ENCODE results near the gene PGAM2. TPM values are rescaled to one million over a fixed set of nuclear protein-coding genes. Genes with fewer than 3 reads are reported as not detected.
"Not testable (repeated sequence)": the region's sequence is repeated elsewhere in the genome, so short reads cannot be mapped to it uniquely, and the experiment has no call there.

The PGAM2 gene
- total RNA-seq, 1 experiment from 2014 or later = 8.7 TPM

GRCh38 chr7:44038961-44039558 lies 26.3 kb downstream of the PGAM2 start:
- not testable (repeated sequence) for H3K27ac ChIP-seq (ENCODE audit: insufficient read length, low read depth, low read length); H3K9me3 Mint-ChIP-seq; H3K79me2 ChIP-seq (ENCODE audit: insufficient read depth, low read length); H3K23ac ChIP-seq (ENCODE audit: insufficient read length, low read depth, low read length); H3K27me3 ChIP-seq (ENCODE audit: insufficient read depth, low read length); H3K9ac ChIP-seq (ENCODE audit: extremely low read depth, insufficient read length, low read length); H3K4me1 ChIP-seq (ENCODE audit: insufficient read depth, low read length); H3K23me2 ChIP-seq (ENCODE audit: insufficient read length, low read depth, low read length, poor library complexity, severe bottlenecking); H2BK15ac ChIP-seq (ENCODE audit: low read depth, low read length); H3K79me1 ChIP-seq (ENCODE audit: insufficient read depth, low read depth, low read length, poor library complexity, severe bottlenecking); H3K14ac ChIP-seq (ENCODE audit: insufficient read depth, low read length); H4K20me1 ChIP-seq (ENCODE audit: control insufficient read depth, insufficient read depth, insufficient read length); H4K8ac ChIP-seq (replicated peaks; ENCODE audit: insufficient read length, low read depth, low read length); H3K4ac ChIP-seq (ENCODE audit: low read depth, low read length); H2AFZ ChIP-seq (ENCODE audit: low read length); H4K91ac ChIP-seq (ENCODE audit: insufficient read length, low read depth, low read length); H3K9me3 ChIP-seq (ENCODE audit: control insufficient read depth, low read depth, low read length); H3K18ac ChIP-seq (ENCODE audit: insufficient read length, low read depth, low read length); H4K5ac ChIP-seq (ENCODE audit: insufficient read length, low read depth, low read length); H2BK120ac ChIP-seq (ENCODE audit: low read depth, low read length, poor library complexity, severe bottlenecking); H2BK5ac ChIP-seq (ENCODE audit: insufficient read length, low read length); H2BK12ac ChIP-seq (ENCODE audit: insufficient read length, low read depth, low read length); H2AK5ac ChIP-seq (ENCODE audit: insufficient read length, low read length); H3K36me3 Mint-ChIP-seq (ENCODE audit: insufficient read depth in 1 of 3, low read depth in 3 of 3); H3T11ph ChIP-seq (ENCODE audit: low read length); H2BK20ac ChIP-seq (ENCODE audit: low read depth, low read length, poor library complexity, severe bottlenecking); H3K56ac ChIP-seq (ENCODE audit: insufficient read length, low read depth, low read length)
- DNase-seq = peak; percentile 82
- peak overlapping the region; percentile 58 for H3K4me2 ChIP-seq (ENCODE audit: insufficient read depth, insufficient read length, low read length)
- Mint-ChIP-seq H3K27ac (peak overlapping the region in 1 of 3 experiments; percentile 78; a peak in 1 of 7 replicates), H3K4me1 (peaks cover 7 to 15% of the 10 kb centered on the region in 2 experiments), H3K4me3 (peak overlapping the region; percentile 48 to 82), H3K27me3 (ENCODE audit: low read depth) (peaks cover 28% of the 10 kb centered on the region)
- no CpG with 5 or more reads among the region's 26 CpGs for WGBS (ENCODE audit: extremely low coverage, insufficient read length, low lambda C conversion rate)

GRCh38 chr7:44038553-44038952 lies 26.8 kb downstream of the PGAM2 start:
- not testable (repeated sequence) for H3K4ac ChIP-seq (ENCODE audit: low read depth, low read length); H2BK20ac ChIP-seq (ENCODE audit: low read depth, low read length, poor library complexity, severe bottlenecking); DNase-seq; H3K79me2 ChIP-seq (ENCODE audit: insufficient read depth, low read length); H3K23me2 ChIP-seq (ENCODE audit: insufficient read length, low read depth, low read length, poor library complexity, severe bottlenecking); H2BK120ac ChIP-seq (ENCODE audit: low read depth, low read length, poor library complexity, severe bottlenecking); H3K14ac ChIP-seq (ENCODE audit: insufficient read depth, low read length); H3K4me1 ChIP-seq (ENCODE audit: insufficient read depth, low read length); H3K27ac ChIP-seq (ENCODE audit: insufficient read length, low read depth, low read length); H2AK5ac ChIP-seq (ENCODE audit: insufficient read length, low read length); H3K9me3 Mint-ChIP-seq; H3K23ac ChIP-seq (ENCODE audit: insufficient read length, low read depth, low read length); H2AFZ ChIP-seq (ENCODE audit: low read length); H3T11ph ChIP-seq (ENCODE audit: low read length); H4K20me1 ChIP-seq (ENCODE audit: control insufficient read depth, insufficient read depth, insufficient read length); H3K79me1 ChIP-seq (ENCODE audit: insufficient read depth, low read depth, low read length, poor library complexity, severe bottlenecking); H3K36me3 Mint-ChIP-seq (ENCODE audit: insufficient read depth in 1 of 3, low read depth in 3 of 3); H4K5ac ChIP-seq (ENCODE audit: insufficient read length, low read depth, low read length); H3K4me2 ChIP-seq (ENCODE audit: insufficient read depth, insufficient read length, low read length); H3K56ac ChIP-seq (ENCODE audit: insufficient read length, low read depth, low read length); H3K4me1 Mint-ChIP-seq; H3K9ac ChIP-seq (ENCODE audit: extremely low read depth, insufficient read length, low read length); H4K8ac ChIP-seq (replicated peaks; ENCODE audit: insufficient read length, low read depth, low read length); H3K18ac ChIP-seq (ENCODE audit: insufficient read length, low read depth, low read length); H3K9me3 ChIP-seq (ENCODE audit: control insufficient read depth, low read depth, low read length); H3K4me3 Mint-ChIP-seq; H4K91ac ChIP-seq (ENCODE audit: insufficient read length, low read depth, low read length); H2BK5ac ChIP-seq (ENCODE audit: insufficient read length, low read length); H3K27ac Mint-ChIP-seq; H2BK12ac ChIP-seq (ENCODE audit: insufficient read length, low read depth, low read length); H2BK15ac ChIP-seq (ENCODE audit: low read depth, low read length); H3K27me3 ChIP-seq (ENCODE audit: insufficient read depth, low read length)
- peaks cover 28% of the 10 kb centered on the region for H3K27me3 Mint-ChIP-seq (ENCODE audit: low read depth)
- WGBS (ENCODE audit: extremely low coverage, insufficient read length, low lambda C conversion rate) = no CpG with 5 or more reads among the region's 12 CpGs

All from H9 (cell line).